Measurements from ENCODE around the gene OPCML. TPM values are rescaled to one million over a fixed set of nuclear protein-coding genes. Genes with fewer than 3 reads are reported as not detected.

Gene OPCML
- total and polyA plus RNA-seq, 2 donors (not counting 1 experiment from before 2014, with no cell fraction given): 0.99 to 2.8 TPM

GRCh38 chr11:133467686-133468085 is 64.6 kb downstream of the OPCML start:
- TF ChIP-seq EZH2 (IDR thresholded peaks at IDR 0.05; ENCODE audit: low read length, missing control alignments): no peak
- no peak for TF ChIP-seq CTCF (conservative IDR thresholded peaks at IDR 0.05 in 1 of 2, IDR thresholded peaks at IDR 0.05 in 1 of 2; ENCODE audit: low read depth in 1 of 2, low read length in 2 of 2)
- no peaks in the 10 kb centered on the region for H3K27me3 ChIP-seq (ENCODE audit: control insufficient read depth, insufficient read depth, low read length)
- H3K4me3 ChIP-seq (replicated peaks in 1 of 4; ENCODE audit: control extremely low read depth in 1 of 4, insufficient read depth in 1 of 4, low read depth in 3 of 4, low read length in 4 of 4): no peak overlapping the region
- H3K9ac ChIP-seq (ENCODE audit: insufficient read depth, low read length): no peak overlapping the region
- H2AFZ ChIP-seq (ENCODE audit: low read length): no peak overlapping the region
- H3K36me3 ChIP-seq (ENCODE audit: control insufficient read depth, insufficient read depth, low read length): no peaks in the 10 kb centered on the region
- H3K27ac ChIP-seq (ENCODE audit: insufficient read depth, low read length): no peak overlapping the region
- H3K9me3 ChIP-seq (ENCODE audit: control insufficient read depth, insufficient read depth, low read depth, low read length): no peaks in the 10 kb centered on the region
- H3K4me2 ChIP-seq (ENCODE audit: extremely low read depth, insufficient read depth, low read length): no peak overlapping the region
- H3K79me2 ChIP-seq (ENCODE audit: control insufficient read depth, insufficient read depth, low read length): no peaks in the 10 kb centered on the region
- no peaks in the 10 kb centered on the region for H3K4me1 ChIP-seq (ENCODE audit: control insufficient read depth, extremely low read depth, insufficient read depth, low read length)
- DNase-seq (ENCODE audit: low read depth in 2 of 2): no peak
- no peaks in the 10 kb centered on the region for H4K20me1 ChIP-seq (ENCODE audit: control insufficient read depth, extremely low read depth, insufficient read depth, low read length)

GRCh38 chr11:133443206-133443747 is 89.0 kb downstream of the OPCML start:
- H3K27ac ChIP-seq (ENCODE audit: insufficient read depth, low read length): no peak overlapping the region
- no peak for DNase-seq (ENCODE audit: low read depth in 2 of 2)

GRCh38 chr11:133441964-133442660 is 90.2 kb downstream of the OPCML start:
- Histone ChIP-seq H3K79me2 (ENCODE audit: control insufficient read depth, insufficient read depth, low read length) (no peaks in the 10 kb centered on the region), H2AFZ (ENCODE audit: low read length) (no peak overlapping the region), H3K27me3 (ENCODE audit: control insufficient read depth, insufficient read depth, low read length) (no peaks in the 10 kb centered on the region), H3K4me1 (ENCODE audit: control insufficient read depth, extremely low read depth, insufficient read depth, low read length) (no peaks in the 10 kb centered on the region), H3K9ac (ENCODE audit: insufficient read depth, low read length) (no peak overlapping the region), H3K36me3 (ENCODE audit: control insufficient read depth, insufficient read depth, low read length) (no peaks in the 10 kb centered on the region), H3K27ac (ENCODE audit: insufficient read depth, low read length) (no peak overlapping the region), H4K20me1 (ENCODE audit: control insufficient read depth, extremely low read depth, insufficient read depth, low read length) (no peaks in the 10 kb centered on the region), H3K9me3 (ENCODE audit: control insufficient read depth, insufficient read depth, low read depth, low read length) (no peaks in the 10 kb centered on the region), H3K4me3 (replicated peaks in 1 of 4; ENCODE audit: control extremely low read depth in 1 of 4, insufficient read depth in 1 of 4, low read depth in 3 of 4, low read length in 4 of 4) (no peak overlapping the region), H3K4me2 (ENCODE audit: extremely low read depth, insufficient read depth, low read length) (no peak overlapping the region)
- no peak for DNase-seq (ENCODE audit: low read depth in 2 of 2)
- TF ChIP-seq CTCF (conservative IDR thresholded peaks at IDR 0.05 in 1 of 2, IDR thresholded peaks at IDR 0.05 in 1 of 2; ENCODE audit: low read depth in 1 of 2, low read length in 2 of 2): no peak
- TF ChIP-seq EZH2 (IDR thresholded peaks at IDR 0.05; ENCODE audit: low read length, missing control alignments): no peak

More at GRCh38 chr11:133443206-133443747, 89.0 kb downstream of the OPCML start:
- no peaks in the 10 kb centered on the region for H3K79me2 ChIP-seq (ENCODE audit: control insufficient read depth, insufficient read depth, low read length)
- H4K20me1 ChIP-seq (ENCODE audit: control insufficient read depth, extremely low read depth, insufficient read depth, low read length): no peaks in the 10 kb centered on the region
- no peak overlapping the region for H2AFZ ChIP-seq (ENCODE audit: low read length)
- no peak overlapping the region for H3K4me2 ChIP-seq (ENCODE audit: extremely low read depth, insufficient read depth, low read length)
- H3K4me3 ChIP-seq (replicated peaks in 1 of 4; ENCODE audit: control extremely low read depth in 1 of 4, insufficient read depth in 1 of 4, low read depth in 3 of 4, low read length in 4 of 4): no peak overlapping the region
- H3K27me3 ChIP-seq (ENCODE audit: control insufficient read depth, insufficient read depth, low read length): no peaks in the 10 kb centered on the region
- H3K9ac ChIP-seq (ENCODE audit: insufficient read depth, low read length): no peak overlapping the region
- H3K9me3 ChIP-seq (ENCODE audit: control insufficient read depth, insufficient read depth, low read depth, low read length): no peaks in the 10 kb centered on the region
- TF ChIP-seq EZH2 (IDR thresholded peaks at IDR 0.05; ENCODE audit: low read length, missing control alignments) (no peak), CTCF (conservative IDR thresholded peaks at IDR 0.05 in 1 of 2, IDR thresholded peaks at IDR 0.05 in 1 of 2; ENCODE audit: low read depth in 1 of 2, low read length in 2 of 2) (no peak)
- H3K36me3 ChIP-seq (ENCODE audit: control insufficient read depth, insufficient read depth, low read length): no peaks in the 10 kb centered on the region
- no peaks in the 10 kb centered on the region for H3K4me1 ChIP-seq (ENCODE audit: control insufficient read depth, extremely low read depth, insufficient read depth, low read length)
